Thyroid gland (tissue), 4 donors: ENCODE data around the gene NSRP1.

Source experiments
- POLR2A ChIP-seq, 2 donors: fragments of 450-650 bp; IDR thresholded peaks; one replicate each; pipeline ENCODE4 v1.6.1; 2017; ENCODE audit warnings: antibody characterized with exemption in 2 of 2, mild to moderate bottlenecking in 2 of 2, moderate library complexity in 1 of 2
- TF ChIP-seq, protein P1 (sequence below), 6 experiments: fragments of 200-600 bp in 3 of 6; fragments of 450-650 bp in 3 of 6; sonication (generic) in 3 of 6; IDR thresholded peaks; one replicate each; pipeline ENCODE4 v1.5.1; 2016 to 2019; ENCODE audit warnings: antibody characterized with exemption in 6 of 6, mild to moderate bottlenecking in 2 of 6, inconsistent platforms in 1 of 6, moderate library complexity in 1 of 6

DNA sequence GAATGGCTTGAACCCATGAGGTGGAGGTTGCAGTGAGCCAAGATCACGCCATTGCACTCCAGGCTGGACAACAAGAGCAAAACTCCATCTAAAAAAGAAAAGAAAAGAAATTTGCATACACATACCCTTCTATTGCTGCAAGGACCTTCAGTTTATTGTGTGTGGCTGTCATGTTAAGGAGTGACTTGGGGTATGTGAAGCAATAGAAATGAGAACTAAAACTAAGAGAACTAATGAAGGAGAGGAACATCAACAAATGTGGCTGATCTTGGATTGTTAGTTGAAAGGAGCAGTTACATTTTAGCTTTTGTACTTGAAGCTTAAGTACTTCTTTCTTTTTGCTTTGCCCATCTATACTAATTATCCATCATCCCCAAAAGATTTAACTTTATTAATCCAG, 12.7 kb upstream of the NSRP1 start:
- TF ChIP-seq, protein P1, sequence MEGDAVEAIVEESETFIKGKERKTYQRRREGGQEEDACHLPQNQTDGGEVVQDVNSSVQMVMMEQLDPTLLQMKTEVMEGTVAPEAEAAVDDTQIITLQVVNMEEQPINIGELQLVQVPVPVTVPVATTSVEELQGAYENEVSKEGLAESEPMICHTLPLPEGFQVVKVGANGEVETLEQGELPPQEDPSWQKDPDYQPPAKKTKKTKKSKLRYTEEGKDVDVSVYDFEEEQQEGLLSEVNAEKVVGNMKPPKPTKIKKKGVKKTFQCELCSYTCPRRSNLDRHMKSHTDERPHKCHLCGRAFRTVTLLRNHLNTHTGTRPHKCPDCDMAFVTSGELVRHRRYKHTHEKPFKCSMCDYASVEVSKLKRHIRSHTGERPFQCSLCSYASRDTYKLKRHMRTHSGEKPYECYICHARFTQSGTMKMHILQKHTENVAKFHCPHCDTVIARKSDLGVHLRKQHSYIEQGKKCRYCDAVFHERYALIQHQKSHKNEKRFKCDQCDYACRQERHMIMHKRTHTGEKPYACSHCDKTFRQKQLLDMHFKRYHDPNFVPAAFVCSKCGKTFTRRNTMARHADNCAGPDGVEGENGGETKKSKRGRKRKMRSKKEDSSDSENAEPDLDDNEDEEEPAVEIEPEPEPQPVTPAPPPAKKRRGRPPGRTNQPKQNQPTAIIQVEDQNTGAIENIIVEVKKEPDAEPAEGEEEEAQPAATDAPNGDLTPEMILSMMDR (IDR thresholded peaks at IDR 0.05), result no peak
- TF ChIP-seq POLR2A (IDR thresholded peaks at IDR 0.05), result no peak
